ENCODE results near the gene CASP6. TPM values are rescaled to one million over a fixed set of nuclear protein-coding genes. Genes with fewer than 3 reads are reported as not detected.

CASP6 gene
- total and polyA plus RNA-seq, 7 donors: 18.2 to 101 (median 41.3) TPM

DNA sequence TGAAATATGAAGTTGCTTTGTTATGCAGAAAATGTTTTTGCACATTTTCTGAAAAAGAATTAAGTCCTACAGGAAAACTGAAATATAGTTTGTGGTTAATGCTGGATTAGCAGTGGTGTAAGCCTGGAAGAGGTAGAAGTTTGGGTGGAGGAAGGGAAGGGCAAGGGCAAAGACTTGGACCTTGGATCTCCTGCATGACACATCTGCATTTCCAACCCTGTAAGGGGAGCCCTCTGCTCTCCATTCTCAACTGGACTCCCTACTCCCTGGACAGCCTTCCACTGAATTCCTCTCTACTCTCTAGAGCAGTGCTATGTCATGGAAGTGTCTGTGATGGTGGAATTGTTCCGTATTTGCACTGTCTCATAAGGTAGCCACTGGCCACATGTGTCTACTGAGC lies 4.6 kb downstream of the CASP6 start:
- intact Hi-C loops (cut with DNase I): no loop called here
- no peaks in the 10 kb centered on the region for H3K9me3 ChIP-seq
- TF ChIP-seq EP300 (IDR thresholded peaks at IDR 0.05) (no peak), POLR2AphosphoS5 (IDR thresholded peaks at IDR 0.05) (no peak), POLR2A (IDR thresholded peaks at IDR 0.05) (no peak)
- TF ChIP-seq, protein P1, sequence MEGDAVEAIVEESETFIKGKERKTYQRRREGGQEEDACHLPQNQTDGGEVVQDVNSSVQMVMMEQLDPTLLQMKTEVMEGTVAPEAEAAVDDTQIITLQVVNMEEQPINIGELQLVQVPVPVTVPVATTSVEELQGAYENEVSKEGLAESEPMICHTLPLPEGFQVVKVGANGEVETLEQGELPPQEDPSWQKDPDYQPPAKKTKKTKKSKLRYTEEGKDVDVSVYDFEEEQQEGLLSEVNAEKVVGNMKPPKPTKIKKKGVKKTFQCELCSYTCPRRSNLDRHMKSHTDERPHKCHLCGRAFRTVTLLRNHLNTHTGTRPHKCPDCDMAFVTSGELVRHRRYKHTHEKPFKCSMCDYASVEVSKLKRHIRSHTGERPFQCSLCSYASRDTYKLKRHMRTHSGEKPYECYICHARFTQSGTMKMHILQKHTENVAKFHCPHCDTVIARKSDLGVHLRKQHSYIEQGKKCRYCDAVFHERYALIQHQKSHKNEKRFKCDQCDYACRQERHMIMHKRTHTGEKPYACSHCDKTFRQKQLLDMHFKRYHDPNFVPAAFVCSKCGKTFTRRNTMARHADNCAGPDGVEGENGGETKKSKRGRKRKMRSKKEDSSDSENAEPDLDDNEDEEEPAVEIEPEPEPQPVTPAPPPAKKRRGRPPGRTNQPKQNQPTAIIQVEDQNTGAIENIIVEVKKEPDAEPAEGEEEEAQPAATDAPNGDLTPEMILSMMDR (IDR thresholded peaks at IDR 0.05): no peak
- no peak overlapping the region for H3K27ac ChIP-seq
- peaks cover 0 to 43% (median 9%) of the 10 kb centered on the region in 4 donors for H3K36me3 ChIP-seq
- H3K27me3 ChIP-seq: no peaks in the 10 kb centered on the region
- peaks cover 0 to 14% (median 12%) of the 10 kb centered on the region in 4 donors for H3K4me1 ChIP-seq
- no peak overlapping the region for H3K4me3 ChIP-seq
- DNase-seq: no peak
- WGBS, 2 donors: 93% methylated on average over 1 of the region's 1 CpG

DNA sequence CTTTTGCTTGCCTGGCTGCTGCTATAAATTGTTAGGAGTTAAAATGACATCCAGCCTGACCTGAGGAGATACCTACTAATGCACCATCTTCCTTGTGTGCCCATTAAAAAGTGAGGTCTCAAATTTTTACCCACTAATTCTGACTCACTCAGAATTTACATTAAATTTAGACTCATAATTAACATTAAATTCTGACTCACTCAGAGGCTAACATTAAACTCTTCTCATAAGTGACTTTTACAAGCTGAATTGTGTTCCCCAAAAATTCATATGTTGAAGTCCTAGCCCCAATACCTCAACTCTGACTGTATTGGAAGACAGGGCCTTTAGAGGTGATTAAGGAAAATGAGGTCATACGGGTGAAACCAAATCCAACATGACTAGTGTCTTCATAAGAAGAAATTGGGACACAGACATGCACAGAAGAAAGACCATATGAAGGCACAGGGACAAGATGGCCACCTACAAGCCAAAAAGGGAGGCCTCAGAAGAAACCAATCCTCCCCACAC lies 11.8 kb downstream of the CASP6 start:
- Histone ChIP-seq H3K27ac (no peak overlapping the region), H3K4me1 (no peaks in the 10 kb centered on the region), H3K4me3 (no peak overlapping the region), H3K9me3 (no peaks in the 10 kb centered on the region), H3K36me3 (peaks cover 4 to 78% (median 8%) of the 10 kb centered on the region in 4 donors), H3K27me3 (no peaks in the 10 kb centered on the region)
- no peak for DNase-seq
- intact Hi-C loops (cut with DNase I): no loop called here
- TF ChIP-seq EP300 (IDR thresholded peaks at IDR 0.05) (no peak), POLR2A (IDR thresholded peaks at IDR 0.05) (no peak), POLR2AphosphoS5 (IDR thresholded peaks at IDR 0.05) (no peak)
- TF ChIP-seq, protein P1 (IDR thresholded peaks at IDR 0.05): no peak
- 90 to 95% methylated on average over 1 of the region's 1 CpG for WGBS, 2 donors

DNA sequence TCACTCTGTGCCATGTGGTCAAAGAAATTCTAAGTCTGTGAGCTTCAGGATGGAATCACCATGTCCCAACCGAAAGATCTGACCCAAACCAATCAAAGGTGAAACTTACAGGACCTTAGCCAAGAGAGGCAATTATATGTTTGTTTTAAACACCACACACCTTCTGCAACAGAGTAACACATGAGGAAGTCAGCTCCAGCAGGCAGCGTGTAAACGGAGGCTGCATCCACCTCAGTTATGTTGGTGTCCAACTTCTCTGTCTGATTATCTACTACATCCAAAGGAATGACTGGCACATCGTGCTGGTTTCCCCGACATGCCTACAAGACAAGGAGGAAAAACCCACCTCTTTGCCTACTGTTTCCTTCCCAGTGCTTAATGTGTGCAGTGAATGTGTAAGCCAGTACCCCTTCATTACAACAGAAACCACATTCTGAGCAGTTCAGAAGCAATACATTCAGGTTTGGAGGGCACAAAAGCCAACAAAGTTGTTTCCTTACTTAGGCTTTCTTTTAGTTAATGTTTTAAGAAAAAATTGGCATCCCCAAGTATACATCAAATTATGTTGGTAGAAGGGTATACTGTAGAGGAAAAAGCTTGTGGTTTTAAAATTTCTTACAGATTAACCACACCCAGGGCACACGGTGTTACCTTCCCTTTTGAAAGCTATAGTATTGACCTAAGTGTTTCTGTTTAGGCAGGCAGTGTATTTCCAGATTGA lies 12.4 kb downstream of the CASP6 start:
- Histone ChIP-seq H3K9me3 (no peaks in the 10 kb centered on the region), H3K4me1 (no peaks in the 10 kb centered on the region), H3K27ac (no peak overlapping the region), H3K36me3 (peaks cover 0 to 77% (median 8%) of the 10 kb centered on the region in 4 donors), H3K27me3 (no peaks in the 10 kb centered on the region), H3K4me3 (no peak overlapping the region)
- TF ChIP-seq POLR2A (IDR thresholded peaks at IDR 0.05) (no peak), POLR2AphosphoS5 (IDR thresholded peaks at IDR 0.05) (no peak), EP300 (IDR thresholded peaks at IDR 0.05) (no peak)
- TF ChIP-seq, protein P1 (IDR thresholded peaks at IDR 0.05): no peak
- intact Hi-C loops (cut with DNase I): no loop called here
- DNase-seq: no peak
- WGBS, 2 donors: 65 to 70% methylated on average over 6 of the region's 6 CpGs

DNA sequence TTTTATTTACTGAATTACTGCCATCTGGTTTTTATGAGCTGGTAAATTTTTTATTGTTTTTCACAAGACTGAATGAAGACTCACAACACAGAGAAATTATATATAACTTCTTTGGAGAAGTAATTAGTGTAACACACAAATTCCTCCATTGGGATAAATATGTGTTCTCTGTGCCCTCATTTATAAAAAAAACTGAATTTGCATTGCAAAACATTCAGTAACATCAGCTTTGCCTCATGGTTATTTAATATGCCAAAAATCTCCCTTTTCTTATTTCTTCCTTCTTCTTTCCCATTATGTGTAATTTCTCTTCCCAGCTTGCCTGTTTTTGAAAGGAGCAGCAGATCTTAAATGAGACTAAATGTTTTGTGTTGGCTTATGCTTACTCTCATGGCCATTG lies 18.5 kb downstream of the CASP6 start:
- Histone ChIP-seq H3K36me3 (peaks cover 0 to 30% (median 2%) of the 10 kb centered on the region in 4 donors), H3K27ac (no peak overlapping the region), H3K9me3 (no peaks in the 10 kb centered on the region), H3K4me1 (no peaks in the 10 kb centered on the region), H3K27me3 (no peaks in the 10 kb centered on the region), H3K4me3 (no peak overlapping the region)
- TF ChIP-seq EP300 (IDR thresholded peaks at IDR 0.05) (no peak), POLR2AphosphoS5 (IDR thresholded peaks at IDR 0.05) (no peak), POLR2A (IDR thresholded peaks at IDR 0.05) (no peak)
- TF ChIP-seq, protein P1 (IDR thresholded peaks at IDR 0.05): no peak
- intact Hi-C loops (cut with DNase I): no loop called here
- DNase-seq: no peak
